ENCODE results near the gene IRF2.

Gene IRF2

DNA sequence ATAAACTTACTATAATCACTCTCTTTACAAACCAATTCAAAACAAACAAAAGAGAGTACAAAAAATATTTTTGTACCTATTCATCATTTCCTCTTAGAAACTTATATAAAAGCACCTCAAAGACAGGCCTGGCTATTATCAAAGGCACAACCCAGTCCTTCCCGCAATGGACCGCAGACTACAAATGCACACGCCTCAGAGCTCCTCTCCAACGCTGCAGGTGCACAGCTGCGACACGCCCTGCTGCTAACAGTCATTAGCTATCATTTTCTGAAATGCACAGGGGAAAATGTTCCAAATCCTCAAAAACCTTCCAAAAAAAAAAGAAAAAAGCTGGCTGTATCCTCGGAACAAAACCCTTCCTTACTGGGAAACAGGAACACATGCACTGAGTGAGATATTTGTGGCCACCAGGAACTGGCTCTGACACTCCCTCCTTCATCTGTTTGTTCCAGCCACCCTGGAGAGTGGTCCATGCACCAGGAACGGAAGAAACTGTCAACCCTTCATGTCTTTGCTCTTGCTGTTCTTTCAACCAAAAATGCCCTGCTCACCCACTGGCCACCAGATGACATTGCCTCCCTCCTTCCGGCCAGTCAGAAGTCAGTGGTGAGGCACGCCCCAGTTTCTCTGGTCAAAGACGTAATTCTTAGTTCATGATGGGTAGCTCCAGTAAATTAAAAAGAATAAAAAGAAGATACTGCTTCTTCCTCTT, 16.7 kb downstream of the IRF2 start:
- no peak overlapping the region for H3K4me3 ChIP-seq (ENCODE audit: low read depth, low read length)
- no peak for DNase-seq (ENCODE audit: low read depth, low spot score)
- CTCF ChIA-PET: no interaction called here
- POLR2A ChIA-PET: no interaction called here
- no peak for TF ChIP-seq CTCF (IDR thresholded peaks at IDR 0.05; ENCODE audit: insufficient read depth, low read length, missing control alignments)

DNA sequence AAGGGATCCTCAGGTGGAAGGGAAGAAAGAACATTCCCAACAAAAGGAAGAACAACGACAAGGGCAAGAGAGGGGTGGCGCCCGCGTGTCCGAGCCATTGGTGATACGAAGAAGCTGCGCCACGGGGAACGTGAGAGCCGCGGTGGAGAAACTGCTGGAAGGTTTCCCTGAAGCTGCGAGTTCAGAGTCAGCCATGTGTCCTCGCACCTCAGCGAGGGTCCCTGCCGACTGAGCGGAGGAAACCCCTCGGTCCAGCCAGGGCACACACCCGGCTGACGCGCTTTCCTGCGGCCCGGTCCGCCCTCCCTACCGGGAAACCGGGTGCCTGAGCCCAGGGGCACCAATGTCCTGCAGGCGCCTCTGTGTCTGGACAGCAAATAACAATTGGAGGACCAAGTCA, 18.0 kb downstream of the IRF2 start:
- TF ChIP-seq CTCF (IDR thresholded peaks at IDR 0.05; ENCODE audit: insufficient read depth, low read length, missing control alignments): no peak
- no peak for DNase-seq (ENCODE audit: low read depth, low spot score)
- POLR2A ChIA-PET: no interaction called here
- no peak overlapping the region for H3K4me3 ChIP-seq (ENCODE audit: low read depth, low read length)
- CTCF ChIA-PET: no interaction called here

DNA sequence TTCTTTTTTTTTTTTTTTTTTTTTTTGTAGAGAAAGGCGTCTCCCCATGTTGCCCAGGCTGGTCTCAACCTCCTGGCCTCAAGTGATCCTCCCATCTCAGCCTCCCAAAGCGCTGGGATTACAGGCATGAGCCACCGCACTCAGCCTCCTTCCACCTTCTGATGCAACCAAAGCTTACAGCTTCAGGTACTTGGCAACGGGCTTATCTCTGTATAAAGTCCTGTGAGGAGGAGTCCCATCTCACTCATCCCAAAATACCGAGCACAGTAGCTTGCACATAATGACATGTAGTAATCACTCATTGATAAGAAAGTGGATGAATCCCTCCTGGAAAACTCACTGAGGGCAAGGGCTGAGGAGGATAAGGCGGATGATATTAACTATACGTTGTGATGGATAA, 19.1 kb downstream of the IRF2 start:
- ChIA-PET POLR2A (no interaction called here), CTCF (no interaction called here)
- H3K4me3 ChIP-seq (ENCODE audit: low read depth, low read length): no peak overlapping the region
- DNase-seq (ENCODE audit: low read depth, low spot score): no peak
- TF ChIP-seq CTCF (IDR thresholded peaks at IDR 0.05; ENCODE audit: insufficient read depth, low read length, missing control alignments): no peak

DNA sequence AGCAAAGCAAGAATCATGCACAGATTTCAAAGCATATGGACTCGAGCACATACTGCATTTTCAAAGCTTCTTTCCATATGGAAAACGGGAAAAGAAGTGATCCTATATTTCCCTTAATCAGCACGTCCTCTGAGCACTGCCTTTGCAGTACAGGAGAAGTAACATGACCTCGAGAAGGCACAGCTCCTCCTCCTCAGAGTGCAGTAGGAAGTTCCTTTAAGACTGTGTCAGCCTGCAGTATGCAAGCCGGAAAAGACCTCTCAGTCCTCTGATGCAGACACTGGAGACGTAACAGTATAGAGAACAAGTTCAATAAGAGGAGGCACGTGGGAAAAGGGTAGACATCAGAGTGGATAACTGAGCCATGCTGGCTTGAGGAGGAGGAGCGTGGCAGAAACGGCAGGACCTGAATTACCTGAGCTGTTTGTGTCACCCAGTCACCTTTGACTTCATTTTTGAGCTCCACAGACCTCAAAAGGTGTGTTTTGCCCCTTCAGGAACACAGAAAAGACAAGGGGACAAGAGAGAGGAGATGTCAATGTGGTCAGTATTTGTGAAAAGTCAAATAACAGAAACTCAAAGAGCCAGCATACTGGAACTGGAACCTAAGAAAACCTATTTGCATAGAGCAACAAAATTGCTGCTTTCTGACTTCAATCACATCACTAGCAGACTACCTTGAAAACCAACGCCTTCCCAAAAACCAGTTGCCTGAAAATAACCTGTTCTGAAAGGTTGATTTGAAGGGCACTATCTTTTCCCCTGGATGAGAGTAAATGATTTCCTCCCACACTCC, 20.8 kb downstream of the IRF2 start:
- TF ChIP-seq CTCF (IDR thresholded peaks at IDR 0.05; ENCODE audit: insufficient read depth, low read length, missing control alignments): no peak
- POLR2A ChIA-PET: interaction anchor here (0.6 kb wide), 1 partner anchor 21 kb away, joined by 3 read pairs; the partner anchor contains the start of gene IRF2
- peak; percentile 80 for DNase-seq (ENCODE audit: low read depth, low spot score)
- H3K4me3 ChIP-seq (ENCODE audit: low read depth, low read length): peak overlapping the region; percentile 23
- CTCF ChIA-PET: interaction anchor here (1.2 to 1.9 kb wide), 3 partner anchors 9 to 189 kb away, joined by 3 to 5 read pairs (median 4); no protein-coding TSS in a partner anchor

- POLR2A ChIA-PET: interaction anchor here (0.6 kb wide), 1 partner anchor 22 kb away, joined by 3 read pairs; the partner anchor contains the start of gene IRF2
- H3K4me3 ChIP-seq (ENCODE audit: low read depth, low read length): no peak overlapping the region
- CTCF ChIA-PET: interaction anchor here (1.2 to 1.9 kb wide), 2 partner anchors 10 to 13 kb away, joined by 3 to 5 read pairs; no protein-coding TSS in a partner anchor
- no peak for DNase-seq (ENCODE audit: low read depth, low spot score)
- no peak for TF ChIP-seq CTCF (IDR thresholded peaks at IDR 0.05; ENCODE audit: insufficient read depth, low read length, missing control alignments)
These were observed 21.6 kb downstream of the IRF2 start for GRCh38 chr4:184452740-184453139.

DNA sequence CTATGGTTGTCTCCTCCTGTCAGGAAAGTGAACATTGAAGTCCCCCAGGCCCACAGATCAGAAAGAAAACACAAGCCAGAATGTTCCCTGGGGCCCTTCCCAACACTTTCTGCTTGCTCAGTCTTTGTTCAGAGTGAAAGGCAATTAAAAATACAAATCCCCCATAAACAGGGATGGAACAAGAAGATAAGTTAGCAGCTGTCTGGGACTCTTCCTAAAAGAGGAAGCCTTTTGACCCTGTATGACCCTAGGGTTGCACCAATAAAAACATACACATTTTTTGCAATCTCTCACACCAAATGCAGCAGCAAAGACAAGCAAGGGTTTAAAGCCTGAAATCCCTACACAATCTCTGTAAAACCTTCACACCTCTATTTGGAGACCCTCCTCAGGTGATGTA, 22.6 kb downstream of the IRF2 start:
- ChIA-PET CTCF (interaction anchor here (1.2 kb wide), 1 partner anchor 10 kb away, joined by 3 read pairs; no protein-coding TSS in a partner anchor), POLR2A (no interaction called here)
- H3K4me3 ChIP-seq (ENCODE audit: low read depth, low read length): no peak overlapping the region
- TF ChIP-seq CTCF (IDR thresholded peaks at IDR 0.05; ENCODE audit: insufficient read depth, low read length, missing control alignments): no peak
- DNase-seq (ENCODE audit: low read depth, low spot score): no peak

Data from AG04449 (cell line).